Lower leg skin (tissue), 4 donors: ENCODE measurements around the gene RDH5. TPM values are rescaled to one million over a fixed set of nuclear protein-coding genes. Genes with fewer than 3 reads are reported as not detected.
A peak's percentile ranks its signal among the peaks of the same experiment; 100 is the strongest.

Experiments used
- DNase-seq, 2 donors: peaks; one replicate each; pipeline ENCODE4 v3.0.0-alpha.2; 2019; ENCODE audit warnings: low spot score in 2 of 2
- H3K4me3 ChIP-seq: fragments of 200-600 bp; sonication (generic); 2 replicates; pipeline ENCODE4 v1.5.1; 2017; ENCODE audit warnings: mild to moderate bottlenecking, low read depth; ENCODE audit not compliant: poor library complexity, severe bottlenecking
- CTCF ChIP-seq, 3 donors: fragments of 450-650 bp; IDR thresholded peaks; one replicate each; pipeline ENCODE4 v1.5.1; 2016; ENCODE audit warnings: antibody characterized with exemption in 3 of 3, mild to moderate bottlenecking in 3 of 3, moderate library complexity in 2 of 3
- POLR2A ChIP-seq, 2 donors: fragments of 450-650 bp; IDR thresholded peaks; one replicate each; pipeline ENCODE4 v1.6.1; 2016 to 2017; ENCODE audit warnings: antibody characterized with exemption in 2 of 2, mild to moderate bottlenecking in 1 of 2, moderate library complexity in 1 of 2
- WGBS, 2 donors: methylation state at CpG; one replicate each; pipeline ENCODE4 v1.1.5; 2018; 5-methylcytosine and 5-hydroxymethylcytosine counted together
- intact Hi-C: fragments of 100-400 bp; cut with DNase I; formaldehyde crosslinking; loops from one replicate; pipeline ENCODE4 v1.15.0; 2023; ENCODE audit warnings: low total_unique reads
- total RNA-seq, 4 donors: library from RNA; depleted of rRNA; stranded (reverse); fragments of >200 nt; gene quantifications; one replicate each; pipeline ENCODE4 v1.1.0, GENCODE V29; 2016

Gene RDH5
- total RNA-seq, 4 donors from 2014 or later = 2.5 to 8.9 (median 4.3) TPM

DNA sequence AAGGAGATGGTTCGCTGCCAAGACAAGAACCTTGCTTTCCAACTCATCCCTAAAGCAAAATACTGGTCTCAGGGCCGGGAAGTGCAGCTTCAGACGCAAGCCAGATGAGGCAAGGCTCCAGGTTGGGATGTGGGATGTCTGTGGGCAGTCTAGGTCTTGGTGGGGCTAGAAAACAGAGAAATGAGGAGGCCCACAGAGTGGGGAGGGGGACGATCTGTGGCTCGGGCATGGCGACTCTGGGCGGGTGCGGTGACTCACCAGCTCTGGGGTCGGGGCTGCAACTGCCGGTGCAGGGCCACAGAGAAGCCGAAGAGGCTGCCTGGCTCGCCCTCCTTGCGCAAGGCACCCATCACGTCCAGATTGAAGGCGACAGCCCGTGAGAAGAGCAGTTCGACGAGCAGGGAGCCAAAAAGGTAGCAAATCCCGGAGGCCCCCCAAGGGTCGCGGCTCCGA, 12.9 kb upstream of the RDH5 start:
- TF ChIP-seq POLR2A (IDR thresholded peaks at IDR 0.05) = no peak
- TF ChIP-seq CTCF (IDR thresholded peaks at IDR 0.05) = no peak
- WGBS, 2 donors = 7 to 17% methylated on average over 22 of the region's 22 CpGs
- intact Hi-C loops = no loop called here
- DNase-seq = no peak
- peak overlapping the region; percentile 14 for H3K4me3 ChIP-seq

GRCh38 chr12:55707841-55708694, 12.1 kb upstream of the RDH5 start, which contains the start of gene ITGA7:
Gene ITGA7, minus strand, starts transcription at chr12:55707904. Its CDS starts 222 bp downstream, at chr12:55707682.
- H3K4me3 ChIP-seq = peak within 1 kb of the TSS; percentile 32
- no peak for TF ChIP-seq POLR2A (IDR thresholded peaks at IDR 0.05)
- TF ChIP-seq CTCF (IDR thresholded peaks at IDR 0.05) = no peak
- 0 to 1% methylated on average over 31 to 38 of the region's 39 CpGs for WGBS, 2 donors
- intact Hi-C loops = no loop called here
- peak in 1 of 2 donors; percentile 94 for DNase-seq

DNA sequence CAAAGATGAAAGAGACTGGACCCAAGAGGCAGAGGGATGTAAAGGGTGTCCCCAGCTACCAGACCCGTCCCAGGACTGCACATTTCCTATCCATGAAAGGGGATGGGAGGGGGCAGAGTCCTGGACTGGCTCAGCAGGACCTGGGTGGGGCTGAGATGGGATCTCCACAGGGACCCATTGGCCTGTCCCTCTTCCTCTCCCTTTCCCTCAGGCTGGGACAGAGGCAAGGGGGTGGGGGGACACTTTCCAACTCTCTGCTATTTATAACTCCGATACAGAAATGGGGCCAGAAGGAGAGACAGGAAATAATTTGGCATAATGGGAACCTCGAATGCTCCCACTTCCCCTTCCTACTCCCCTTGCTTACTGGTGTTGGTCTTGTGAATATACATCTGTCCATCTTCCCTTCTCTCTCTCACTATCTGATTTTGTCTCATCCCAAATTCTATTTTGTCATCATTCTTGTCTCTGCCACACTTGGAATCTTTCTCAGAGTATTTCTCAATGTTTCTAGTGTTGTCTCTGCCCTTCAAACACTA, 11.4 kb upstream of the RDH5 start:
- no peak for DNase-seq
- TF ChIP-seq CTCF (IDR thresholded peaks at IDR 0.05) (no peak), POLR2A (IDR thresholded peaks at IDR 0.05) (no peak)
- intact Hi-C loops = no loop called here
- no peak overlapping the region for H3K4me3 ChIP-seq
- 18 to 27% methylated on average over 3 of the region's 3 CpGs for WGBS, 2 donors

DNA sequence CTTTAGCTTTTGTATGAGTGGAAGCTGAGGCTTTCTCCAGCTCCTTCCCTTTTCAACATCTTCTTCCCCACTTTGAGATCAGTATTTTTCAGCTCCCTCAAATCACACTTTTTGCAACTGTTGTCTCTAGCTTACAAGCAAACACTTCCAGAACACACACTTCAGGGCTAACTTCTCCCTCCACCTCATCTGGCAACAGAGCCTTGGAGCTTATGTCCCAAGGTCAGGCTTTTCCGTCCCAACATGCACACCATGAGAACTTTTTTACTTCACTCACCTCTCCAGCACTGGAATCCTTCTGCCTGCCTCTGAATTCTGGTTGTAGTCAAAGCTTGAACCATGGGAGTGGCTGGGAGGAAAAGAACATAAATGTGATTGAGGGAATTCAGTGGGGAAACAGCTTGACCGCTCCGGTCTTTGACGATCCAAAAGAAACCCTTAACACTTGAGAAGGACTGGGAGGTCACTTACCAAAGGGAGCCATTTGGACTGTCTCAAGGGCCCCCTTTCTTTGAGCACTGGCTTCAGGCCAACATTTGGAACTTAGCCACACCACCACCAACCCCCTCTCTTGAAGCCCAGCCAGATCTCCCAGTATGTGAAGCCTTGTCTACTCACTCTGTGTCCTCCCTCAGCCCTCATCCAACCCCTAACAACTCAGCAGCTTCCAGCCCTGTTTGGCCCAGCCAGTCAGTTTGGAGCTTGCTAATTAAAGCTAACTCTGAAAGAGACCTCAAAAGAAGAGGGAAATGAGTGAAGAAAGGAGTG, 8.2 kb upstream of the RDH5 start:
- DNase-seq = no peak
- TF ChIP-seq CTCF (IDR thresholded peaks at IDR 0.05) = no peak
- intact Hi-C loops = no loop called here
- WGBS, 2 donors = 59 to 77% methylated on average over 4 of the region's 4 CpGs
- H3K4me3 ChIP-seq = no peak overlapping the region

GRCh38 chr12:55712700-55713415, 7.3 kb upstream of the RDH5 start:
- no peak for TF ChIP-seq POLR2A (IDR thresholded peaks at IDR 0.05)
- TF ChIP-seq CTCF (IDR thresholded peaks at IDR 0.05) = no peak
- H3K4me3 ChIP-seq = no peak overlapping the region
- whole genome bisulfite sequencing, 2 donors = 24 to 26% methylated on average over 1 of the region's 1 CpG
- intact Hi-C loops = no loop called here
- no peak for DNase-seq
